GM03348 (cell line): ENCODE results near the gene UBN2.

Source experiments
- DNase-seq: peaks from one replicate; pipeline ENCODE4 v3.0.0; 2012; ENCODE audit warnings: low spot score

Gene UBN2

DNA sequence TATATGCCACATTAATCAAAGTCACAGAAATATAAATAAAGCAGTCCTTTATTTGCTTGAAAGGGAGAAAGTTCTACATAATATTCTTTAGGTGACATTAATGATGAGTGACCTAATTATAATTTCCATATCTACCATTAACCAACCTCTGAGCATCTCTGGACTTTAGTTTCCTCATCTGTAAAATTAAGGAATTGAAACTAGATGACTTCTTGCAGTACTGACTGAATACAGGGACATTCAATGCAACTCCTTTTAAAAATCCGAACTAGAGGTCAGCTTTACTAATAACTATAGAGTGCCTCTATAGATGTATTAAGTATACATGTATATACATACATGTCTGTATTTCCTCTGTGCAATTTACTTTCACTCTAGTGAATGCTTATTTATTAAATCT, 114.0 kb downstream of the UBN2 start:
- no peak for DNase-seq

DNA sequence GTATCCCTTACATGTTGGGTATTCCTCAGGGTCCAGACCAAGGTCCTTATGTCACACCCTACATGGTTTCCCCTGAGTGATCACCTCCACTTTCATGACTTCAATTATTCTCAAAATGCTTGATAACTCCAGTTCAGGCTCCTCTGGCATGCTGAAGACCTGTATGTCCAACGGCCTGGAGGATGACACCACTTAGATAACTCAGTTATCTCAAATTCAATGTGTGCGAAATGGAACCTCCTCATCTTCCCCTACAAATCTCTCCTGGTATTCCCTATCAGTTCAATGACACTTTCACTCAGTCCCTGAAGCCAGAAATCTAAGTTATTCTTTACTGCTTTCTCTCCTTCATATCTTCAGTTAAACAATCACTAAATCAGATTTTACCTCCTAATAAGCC, 120.0 kb downstream of the UBN2 start:
- no peak for DNase-seq

DNA sequence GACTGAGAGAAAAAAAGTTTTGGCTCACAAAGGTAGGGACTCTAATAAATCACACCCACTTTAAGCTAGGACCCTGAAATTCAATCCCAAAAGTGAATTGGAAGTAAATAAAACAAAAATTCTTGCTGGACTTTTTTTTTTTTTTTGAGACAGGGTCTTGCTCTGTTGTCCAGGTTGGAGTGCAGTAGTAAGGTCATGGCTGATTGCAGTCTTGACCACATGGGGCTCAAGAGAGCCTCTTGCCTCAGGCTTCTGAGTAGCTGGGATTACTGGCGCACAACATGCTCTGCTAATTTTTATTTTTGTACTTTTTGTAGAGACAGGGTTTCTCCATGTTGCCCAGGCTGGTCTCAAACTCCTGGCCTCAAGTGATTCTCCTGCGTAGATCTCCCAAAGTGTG, 123.7 kb downstream of the UBN2 start:
- no peak for DNase-seq

DNA sequence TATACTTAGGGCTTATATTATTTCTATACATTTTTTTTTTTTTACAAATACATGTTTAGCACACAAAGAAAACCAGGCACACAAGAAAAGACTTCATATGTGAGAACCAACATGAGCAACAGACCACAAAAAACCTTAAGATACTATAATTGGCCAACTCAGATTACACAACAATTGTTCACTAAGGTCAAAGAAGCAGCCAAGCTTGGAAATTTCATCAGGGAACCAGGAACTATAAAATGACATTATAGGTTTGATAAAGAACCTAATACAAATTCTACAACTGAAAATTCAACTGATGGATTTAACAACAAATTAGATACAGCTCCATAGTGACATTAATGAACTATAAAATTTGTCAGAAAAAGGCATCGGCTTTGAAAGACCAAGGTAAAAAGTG, 124.3 kb downstream of the UBN2 start:
- no peak for DNase-seq
